Calu3 (cell line): ENCODE data around the gene KANSL1. TPM values are rescaled to one million over a fixed set of nuclear protein-coding genes. Genes with fewer than 3 reads are reported as not detected.

Experiments used
- BruUV-seq: library from RNA; stranded (reverse); fragments of 400-500 nt; replicated peaks from 2 replicates; lab custom pipeline; 2021; lab: Mats Ljungman, UMichigan
- CTCF ChIA-PET: fragments of 300-600 bp; sonication (Branson Sonifier 250); formaldehyde crosslinking; loops from one replicate; lab custom pipeline; 2022; ENCODE audit warnings: antibody characterized with exemption; lab: Charles Lee
- DNase-seq: peaks from one replicate; pipeline ENCODE4 v3.0.0; 2022
- H3K27ac Mint-ChIP-seq: one replicate; pipeline ENCODE4 v1.8.0; 2022; ENCODE audit warnings: mixed read lengths; ENCODE audit not compliant: unreplicated experiment
- H3K27me3 Mint-ChIP-seq: one replicate; pipeline ENCODE4 v1.8.0; 2022; ENCODE audit warnings: mixed read lengths; ENCODE audit not compliant: unreplicated experiment
- H3K36me3 Mint-ChIP-seq: one replicate; pipeline ENCODE4 v1.8.0; 2022; ENCODE audit warnings: mild to moderate bottlenecking, moderate library complexity, mixed read lengths; ENCODE audit not compliant: insufficient read depth, unreplicated experiment
- H3K4me1 Mint-ChIP-seq: one replicate; pipeline ENCODE4 v1.8.0; 2022; ENCODE audit warnings: mild to moderate bottlenecking, low read depth, mixed read lengths; ENCODE audit not compliant: unreplicated experiment
- H3K4me3 Mint-ChIP-seq: one replicate; pipeline ENCODE4 v1.8.0; 2022; ENCODE audit warnings: mild to moderate bottlenecking, low read depth, moderate library complexity, mixed read lengths; ENCODE audit not compliant: unreplicated experiment
- H3K9me3 Mint-ChIP-seq: one replicate; pipeline ENCODE4 v1.8.0; 2022; ENCODE audit warnings: low read depth, mixed read lengths; ENCODE audit not compliant: unreplicated experiment
- CTCF ChIP-seq: fragments of 200-600 bp; IDR thresholded peaks from one replicate; pipeline ENCODE4 v1.8.0; 2022; ENCODE audit warnings: antibody characterized with exemption; ENCODE audit not compliant: unreplicated experiment
- intact Hi-C: fragments of 100-400 bp; cut with micrococcal nuclease; formaldehyde crosslinking; loops from one replicate; pipeline ENCODE4 v1.10.0; 2022; ENCODE audit not compliant: unreplicated experiment
- total RNA-seq: library from RNA; stranded (reverse); gene quantifications from 2 replicates; pipeline ENCODE4 v1.2.3, GENCODE V29; 2022

The KANSL1 gene
- total RNA-seq, 1 experiment from 2014 or later, result 190 TPM

- BruUV-seq, result no TSS peak
Measured at GRCh38 chr17:46136820-46137219, 56.4 kb downstream of the KANSL1 start.

GRCh38 chr17:46135879-46136563 is 57.2 kb downstream of the KANSL1 start:
- intact Hi-C loops, result no loop called here
- TSS peak; percentile 10 for BruUV-seq
- no peaks in the 10 kb centered on the region for H3K27me3 Mint-ChIP-seq
- CTCF ChIA-PET, result no interaction called here
- DNase-seq, result no peak
- no peak overlapping the region for H3K27ac Mint-ChIP-seq
- peaks cover 40% of the 10 kb centered on the region for H3K36me3 Mint-ChIP-seq
- no peak for TF ChIP-seq CTCF
- no peaks in the 10 kb centered on the region for H3K9me3 Mint-ChIP-seq
- H3K4me3 Mint-ChIP-seq, result no peak overlapping the region
- H3K4me1 Mint-ChIP-seq, result peaks cover 53% of the 10 kb centered on the region

More at GRCh38 chr17:46136820-46137219, 56.4 kb downstream of the KANSL1 start:
- DNase-seq, result no peak
- TF ChIP-seq CTCF, result no peak
- CTCF ChIA-PET, result interaction anchor here (0.6 to 1.4 kb wide), 2 partner anchors 9 to 53 kb away, joined by 4 to 5 read pairs; no protein-coding TSS in a partner anchor
- no peak overlapping the region for H3K4me3 Mint-ChIP-seq
- peaks cover 56% of the 10 kb centered on the region for H3K4me1 Mint-ChIP-seq
- no peaks in the 10 kb centered on the region for H3K27me3 Mint-ChIP-seq
- peaks cover 42% of the 10 kb centered on the region for H3K36me3 Mint-ChIP-seq
- intact Hi-C loops, result no loop called here
- H3K27ac Mint-ChIP-seq, result no peak overlapping the region
- H3K9me3 Mint-ChIP-seq, result no peaks in the 10 kb centered on the region

GRCh38 chr17:46135126-46135812 is 58.0 kb downstream of the KANSL1 start:
- Mint-ChIP-seq H3K36me3 (peaks cover 40% of the 10 kb centered on the region), H3K9me3 (no peaks in the 10 kb centered on the region), H3K4me1 (peaks cover 59% of the 10 kb centered on the region), H3K27ac (no peak overlapping the region), H3K27me3 (no peaks in the 10 kb centered on the region), H3K4me3 (no peak overlapping the region)
- CTCF ChIA-PET, result no interaction called here
- BruUV-seq, result no TSS peak
- intact Hi-C loops, result no loop called here
- no peak for TF ChIP-seq CTCF
- no peak for DNase-seq

- H3K4me1 Mint-ChIP-seq, result peaks cover 39% of the 10 kb centered on the region
- peaks cover 20% of the 10 kb centered on the region for H3K36me3 Mint-ChIP-seq
- CTCF ChIA-PET, result no interaction called here
- H3K27ac Mint-ChIP-seq, result no peak overlapping the region
- BruUV-seq, result no TSS peak
- H3K27me3 Mint-ChIP-seq, result no peaks in the 10 kb centered on the region
- H3K4me3 Mint-ChIP-seq, result no peak overlapping the region
- no peak for DNase-seq
- intact Hi-C loops, result no loop called here
- no peaks in the 10 kb centered on the region for H3K9me3 Mint-ChIP-seq
- no peak for TF ChIP-seq CTCF
Measured at GRCh38 chr17:46129302-46129701, 63.9 kb downstream of the KANSL1 start.
